Stimulated activated CD8-positive, alpha-beta memory T cell treated with anti-CD3 and anti-CD28 coated beads, Interleukin-2, amount 100 ng/mL, for 48 hours (primary cell): Measurements from ENCODE around the gene SELENOO.

Source experiments
- DNase-seq, 2 donors: peaks; one replicate each; pipeline ENCODE4 v3.0.0-alpha.2; 2020; ENCODE audit warnings: low read depth in 2 of 2

The SELENOO gene

GRCh38 chr22:50253046-50253915, 52.5 kb downstream of the SELENOO start:
- DNase-seq: no peak

- DNase-seq: no peak
Observed at GRCh38 chr22:50253941-50254340, 53.1 kb downstream of the SELENOO start.

- no peak for DNase-seq
Observed at GRCh38 chr22:50255099-50255498, 54.3 kb downstream of the SELENOO start.

GRCh38 chr22:50255607-50256006, 54.8 kb downstream of the SELENOO start:
- no peak for DNase-seq

- no peak for DNase-seq
Observed at GRCh38 chr22:50256258-50256862, 55.5 kb downstream of the SELENOO start.

GRCh38 chr22:50257041-50257440, 56.2 kb downstream of the SELENOO start:
- no peak for DNase-seq

GRCh38 chr22:50257451-50258360, 56.9 kb downstream of the SELENOO start:
- no peak for DNase-seq

GRCh38 chr22:50258361-50259292, 57.8 kb downstream of the SELENOO start:
- no peak for DNase-seq

GRCh38 chr22:50259302-50259701, 58.5 kb downstream of the SELENOO start:
- no peak for DNase-seq

- DNase-seq: no peak
Observed at GRCh38 chr22:50260434-50260800, 59.6 kb downstream of the SELENOO start.

GRCh38 chr22:50260801-50261614, 60.2 kb downstream of the SELENOO start:
- DNase-seq: no peak

- no peak for DNase-seq
Observed at GRCh38 chr22:50261615-50262459, 61.0 kb downstream of the SELENOO start, which contains the start of gene MAPK12. TSS of gene MAPK12 (minus strand) at chr22:50261683. CDS start at chr22:50261509, 174 bp downstream.

- DNase-seq: no peak
Observed at GRCh38 chr22:50262460-50262911, 61.7 kb downstream of the SELENOO start.

GRCh38 chr22:50262973-50263617, 62.3 kb downstream of the SELENOO start:
- no peak for DNase-seq

- no peak for DNase-seq
Observed at GRCh38 chr22:50264104-50264745, 63.4 kb downstream of the SELENOO start.

- DNase-seq: no peak
Observed at GRCh38 chr22:50264946-50265669, 64.3 kb downstream of the SELENOO start.

GRCh38 chr22:50266994-50267393, 66.2 kb downstream of the SELENOO start:
- no peak for DNase-seq
